Panc1 (cell line): ENCODE data around the gene PNLIPRP2. TPM values are rescaled to one million over a fixed set of nuclear protein-coding genes. Genes with fewer than 3 reads are reported as not detected.

Experiments used
- ATAC-seq: fragments of 200-7000 bp; cut with Tn5 transposase; 2 replicates; pipeline ENCODE4 v1.9.1; 2020; ENCODE audit warnings: mild to moderate bottlenecking, moderate library complexity
- BruUV-seq: library from RNA; stranded (reverse); fragments of 400-500 nt; replicated peaks from 2 replicates; lab custom pipeline; 2021; lab: Mats Ljungman, UMichigan
- CTCF ChIA-PET: fragments of 300-600 bp; sonication (Branson Sonifier 250); formaldehyde crosslinking; loops from one replicate; lab custom pipeline; 2022; ENCODE audit warnings: antibody characterized with exemption; lab: Charles Lee
- POLR2A ChIA-PET: fragments of 300-600 bp; sonication (Branson Sonifier 250); formaldehyde crosslinking; loops from one replicate; lab custom pipeline; 2022; ENCODE audit warnings: antibody characterized with exemption; lab: Charles Lee
- DNase-seq: peaks from one replicate; pipeline ENCODE4 v3.0.0-alpha.2; 2010; ENCODE audit warnings: low read depth, low spot score
- H3K27ac ChIP-seq: 2 replicates; pipeline ENCODE4 v1.5.1; 2011; ENCODE audit warnings: mild to moderate bottlenecking, low read length, inconsistent platforms
- H3K27me3 ChIP-seq: fragments of 200-500 bp; sonication (Bioruptor generic); 2 replicates; pipeline ENCODE4 v1.6.0; 2014; ENCODE audit warnings: low read length, inconsistent platforms; ENCODE audit not compliant: control insufficient read depth, insufficient read depth
- H3K36me3 ChIP-seq: fragments of 200-500 bp; sonication (Bioruptor generic); 2 replicates; pipeline ENCODE4 v1.5.1; 2014; ENCODE audit warnings: inconsistent platforms, mild to moderate bottlenecking, low read length, moderate library complexity; ENCODE audit not compliant: control insufficient read depth, insufficient read depth
- H3K4me1 ChIP-seq: 2 replicates; pipeline ENCODE4 v1.5.1; 2011; ENCODE audit warnings: inconsistent platforms, mild to moderate bottlenecking, low read length, moderate library complexity; ENCODE audit not compliant: control insufficient read depth, insufficient read depth
- H3K4me3 ChIP-seq, 2 experiments: 2 replicates each; pipeline ENCODE4 v1.5.1; 2011 to 2012; ENCODE audit warnings: low read depth in 2 of 2, low read length in 2 of 2, mild to moderate bottlenecking in 2 of 2, inconsistent platforms in 1 of 2, moderate library complexity in 1 of 2
- H3K9me3 ChIP-seq: fragments of 200-500 bp; sonication (Bioruptor generic); 2 replicates; pipeline ENCODE4 v1.5.1; 2014; ENCODE audit warnings: low read depth, mild to moderate bottlenecking, inconsistent platforms, low read length, moderate library complexity; ENCODE audit not compliant: control insufficient read depth, insufficient read depth
- CTCF ChIP-seq: fragments of 450-650 bp; IDR thresholded peaks from 2 replicates; pipeline ENCODE4 v1.5.1; 2017; ENCODE audit warnings: mild to moderate bottlenecking
- POLR2AphosphoS5 ChIP-seq: IDR thresholded peaks from 2 replicates; pipeline ENCODE4 v1.6.1; 2012; ENCODE audit warnings: mild to moderate bottlenecking, low read depth, low read length, moderate library complexity
- SIN3A ChIP-seq: IDR thresholded peaks from 2 replicates; pipeline ENCODE4 v1.6.1; 2012; ENCODE audit warnings: low read depth, mild to moderate bottlenecking, low read length, moderate library complexity, borderline replicate concordance; ENCODE audit not compliant: insufficient read depth
- TCF7L2 ChIP-seq: IDR thresholded peaks from 2 replicates; pipeline ENCODE4 v1.6.1; 2011; ENCODE audit warnings: mild to moderate bottlenecking, low read depth, low read length, inconsistent platforms
- in situ Hi-C: cut with HindIII; loops from 2 replicates; pipeline ENCODE4 v1.10.0; 2016; ENCODE audit warnings: low sequenced_read_pairs, low pct_unique_long_range_greater_than_20kb
- intact Hi-C: fragments of 100-400 bp; cut with micrococcal nuclease; formaldehyde crosslinking; loops from one replicate; pipeline ENCODE4 v1.10.0; 2022; ENCODE audit not compliant: unreplicated experiment
- total RNA-seq: library from RNA; stranded (reverse); gene quantifications from one replicate; pipeline ENCODE4 v1.2.1, GENCODE V29; 2021; ENCODE audit not compliant: unreplicated experiment
- TF ChIP-seq, protein P1 (sequence below), 2 experiments: IDR thresholded peaks; 2 replicates each; pipeline ENCODE4 v1.6.1; 2011 to 2012; ENCODE audit warnings: low read depth in 2 of 2, control low read depth in 1 of 2, low read length in 1 of 2, mild to moderate bottlenecking in 1 of 2, moderate library complexity in 1 of 2; ENCODE audit not compliant: insufficient read depth in 1 of 2

The PNLIPRP2 gene
- total RNA-seq, 1 experiment from 2014 or later, result 0.72 TPM

DNA sequence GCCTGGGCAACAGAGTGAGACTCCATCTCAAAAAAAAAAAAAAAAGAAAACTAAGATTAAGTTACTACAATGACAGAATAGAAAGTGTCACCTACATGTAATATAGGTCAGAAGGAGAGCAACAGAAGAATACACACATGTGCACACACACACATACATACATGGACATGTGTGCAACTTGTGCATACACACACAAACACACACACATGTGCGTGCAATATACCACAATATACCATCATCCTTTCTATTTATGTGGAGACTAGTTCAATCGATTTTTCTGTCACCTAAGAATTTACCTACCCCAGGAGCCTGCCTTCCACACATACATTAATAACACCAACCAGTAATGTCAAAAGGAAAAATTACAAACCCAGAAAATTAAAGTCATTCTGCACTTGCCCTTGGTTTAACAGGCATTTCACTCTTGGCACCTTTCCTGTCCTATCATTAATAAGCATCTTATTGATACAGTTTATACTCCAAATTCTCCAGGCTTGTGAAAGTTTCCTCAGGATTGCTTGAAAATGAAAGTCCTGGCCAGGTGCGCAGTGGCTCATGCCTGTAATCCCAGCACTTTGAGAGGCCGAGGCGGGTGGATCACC, 27.5 kb upstream of the PNLIPRP2 start:
- TF ChIP-seq SIN3A (no peak), POLR2AphosphoS5 (no peak), CTCF (no peak), TCF7L2 (no peak)
- TF ChIP-seq, protein P1, sequence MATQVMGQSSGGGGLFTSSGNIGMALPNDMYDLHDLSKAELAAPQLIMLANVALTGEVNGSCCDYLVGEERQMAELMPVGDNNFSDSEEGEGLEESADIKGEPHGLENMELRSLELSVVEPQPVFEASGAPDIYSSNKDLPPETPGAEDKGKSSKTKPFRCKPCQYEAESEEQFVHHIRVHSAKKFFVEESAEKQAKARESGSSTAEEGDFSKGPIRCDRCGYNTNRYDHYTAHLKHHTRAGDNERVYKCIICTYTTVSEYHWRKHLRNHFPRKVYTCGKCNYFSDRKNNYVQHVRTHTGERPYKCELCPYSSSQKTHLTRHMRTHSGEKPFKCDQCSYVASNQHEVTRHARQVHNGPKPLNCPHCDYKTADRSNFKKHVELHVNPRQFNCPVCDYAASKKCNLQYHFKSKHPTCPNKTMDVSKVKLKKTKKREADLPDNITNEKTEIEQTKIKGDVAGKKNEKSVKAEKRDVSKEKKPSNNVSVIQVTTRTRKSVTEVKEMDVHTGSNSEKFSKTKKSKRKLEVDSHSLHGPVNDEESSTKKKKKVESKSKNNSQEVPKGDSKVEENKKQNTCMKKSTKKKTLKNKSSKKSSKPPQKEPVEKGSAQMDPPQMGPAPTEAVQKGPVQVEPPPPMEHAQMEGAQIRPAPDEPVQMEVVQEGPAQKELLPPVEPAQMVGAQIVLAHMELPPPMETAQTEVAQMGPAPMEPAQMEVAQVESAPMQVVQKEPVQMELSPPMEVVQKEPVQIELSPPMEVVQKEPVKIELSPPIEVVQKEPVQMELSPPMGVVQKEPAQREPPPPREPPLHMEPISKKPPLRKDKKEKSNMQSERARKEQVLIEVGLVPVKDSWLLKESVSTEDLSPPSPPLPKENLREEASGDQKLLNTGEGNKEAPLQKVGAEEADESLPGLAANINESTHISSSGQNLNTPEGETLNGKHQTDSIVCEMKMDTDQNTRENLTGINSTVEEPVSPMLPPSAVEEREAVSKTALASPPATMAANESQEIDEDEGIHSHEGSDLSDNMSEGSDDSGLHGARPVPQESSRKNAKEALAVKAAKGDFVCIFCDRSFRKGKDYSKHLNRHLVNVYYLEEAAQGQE (IDR thresholded peaks at IDR 0.05; ENCODE audit: insufficient read depth in 1 of 2, low read depth in 2 of 2, low read length in 1 of 2), result no peak
- BruUV-seq, result no TSS peak
- no peaks in the 10 kb centered on the region for H3K36me3 ChIP-seq
- H3K4me3 ChIP-seq, result no peak overlapping the region
- no peaks in the 10 kb centered on the region for H3K9me3 ChIP-seq
- intact Hi-C loops (no loop called here), in situ Hi-C loops (no loop called here)
- CTCF ChIA-PET, result interaction anchor here (0.7 kb wide), 1 partner anchor 860 kb away, joined by 8 read pairs; no protein-coding TSS in a partner anchor
- POLR2A ChIA-PET, result interaction anchor here (0.6 kb wide), 1 partner anchor 1295 kb away, joined by 10 read pairs; no protein-coding TSS in a partner anchor
- H3K4me1 ChIP-seq, result no peaks in the 10 kb centered on the region
- H3K27me3 ChIP-seq, result peaks cover 8% of the 10 kb centered on the region; the same call in 1 of the 2 replicates
- ATAC-seq (no peak), DNase-seq (no peak)
- H3K27ac ChIP-seq, result no peak overlapping the region

GRCh38 chr10:116594525-116595035, 26.2 kb upstream of the PNLIPRP2 start:
- no peaks in the 10 kb centered on the region for H3K9me3 ChIP-seq
- no TSS peak for BruUV-seq
- intact Hi-C loops, result no loop called here

More at GRCh38 chr10:116594525-116595035, 26.2 kb upstream of the PNLIPRP2 start:
- Histone ChIP-seq H3K27ac (no peak overlapping the region), H3K4me3 (no peak overlapping the region), H3K4me1 (no peaks in the 10 kb centered on the region), H3K27me3 (peaks cover 8% of the 10 kb centered on the region; the same call in 1 of the 2 replicates), H3K36me3 (no peaks in the 10 kb centered on the region)
- DNase-seq (no peak), ATAC-seq (no peak)
- TF ChIP-seq CTCF (no peak), SIN3A (no peak), POLR2AphosphoS5 (no peak), TCF7L2 (no peak)
- TF ChIP-seq, protein P1 (IDR thresholded peaks at IDR 0.05; ENCODE audit: insufficient read depth in 1 of 2, low read depth in 2 of 2, low read length in 1 of 2), result no peak
- in situ Hi-C loops, result no loop called here
- CTCF ChIA-PET, result no interaction called here
- POLR2A ChIA-PET, result no interaction called here
